OCI-M2 (cell line): ENCODE results near the gene ADAM10.
"Not testable (repeated sequence)": the region's sequence is repeated elsewhere in the genome, so short reads cannot be mapped to it uniquely, and the experiment has no call there.

Experiments
- DNase-seq: peaks from one replicate; lab custom pipeline; 2025; ENCODE audit not compliant: unreplicated experiment; lab: John Stamatoyannopoulos, UW

The ADAM10 gene, protein sequence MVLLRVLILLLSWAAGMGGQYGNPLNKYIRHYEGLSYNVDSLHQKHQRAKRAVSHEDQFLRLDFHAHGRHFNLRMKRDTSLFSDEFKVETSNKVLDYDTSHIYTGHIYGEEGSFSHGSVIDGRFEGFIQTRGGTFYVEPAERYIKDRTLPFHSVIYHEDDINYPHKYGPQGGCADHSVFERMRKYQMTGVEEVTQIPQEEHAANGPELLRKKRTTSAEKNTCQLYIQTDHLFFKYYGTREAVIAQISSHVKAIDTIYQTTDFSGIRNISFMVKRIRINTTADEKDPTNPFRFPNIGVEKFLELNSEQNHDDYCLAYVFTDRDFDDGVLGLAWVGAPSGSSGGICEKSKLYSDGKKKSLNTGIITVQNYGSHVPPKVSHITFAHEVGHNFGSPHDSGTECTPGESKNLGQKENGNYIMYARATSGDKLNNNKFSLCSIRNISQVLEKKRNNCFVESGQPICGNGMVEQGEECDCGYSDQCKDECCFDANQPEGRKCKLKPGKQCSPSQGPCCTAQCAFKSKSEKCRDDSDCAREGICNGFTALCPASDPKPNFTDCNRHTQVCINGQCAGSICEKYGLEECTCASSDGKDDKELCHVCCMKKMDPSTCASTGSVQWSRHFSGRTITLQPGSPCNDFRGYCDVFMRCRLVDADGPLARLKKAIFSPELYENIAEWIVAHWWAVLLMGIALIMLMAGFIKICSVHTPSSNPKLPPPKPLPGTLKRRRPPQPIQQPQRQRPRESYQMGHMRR

DNA sequence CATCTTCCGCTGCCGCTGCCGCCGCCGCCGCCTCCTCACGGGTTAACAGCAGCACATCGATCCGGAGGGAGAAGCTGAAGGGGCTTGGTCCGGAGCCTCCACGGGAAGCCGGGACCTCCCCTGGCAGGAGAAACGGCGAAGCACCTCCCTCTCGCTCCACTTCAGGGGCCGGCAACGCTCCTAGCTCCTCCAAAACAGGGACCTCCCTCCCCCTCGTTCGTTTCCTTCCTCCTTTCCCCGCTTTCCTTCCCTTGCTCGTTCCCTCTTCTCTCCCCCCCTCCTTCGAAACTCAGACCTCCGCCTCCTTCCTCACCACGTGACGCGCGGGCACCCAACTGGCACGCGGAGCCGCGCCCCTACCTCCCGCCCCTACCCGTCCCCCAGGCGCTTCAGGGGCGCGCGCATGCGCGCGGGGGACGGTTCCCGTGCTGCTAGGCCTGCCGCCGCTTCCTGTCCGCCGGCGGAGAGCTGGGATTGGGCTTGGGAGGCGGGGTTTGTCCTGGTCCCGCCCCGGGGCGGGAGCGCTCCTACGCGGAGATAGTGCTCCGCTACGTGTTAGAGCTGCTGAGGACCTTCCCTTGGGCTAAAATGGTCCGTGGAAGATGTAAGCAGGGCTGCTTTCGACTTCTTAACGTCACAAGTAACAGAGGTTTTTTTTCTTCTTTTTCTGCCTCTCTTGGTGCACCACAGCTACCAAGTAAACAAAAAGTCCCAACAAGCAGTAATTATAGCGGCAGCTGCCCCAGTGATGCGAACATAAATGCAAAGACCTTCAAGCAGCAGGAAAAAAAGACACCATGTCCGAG lies at the start of gene ADAM10:
ADAM10 (minus strand) TSS at position 176 of the 806 bp plus-strand sequence; CDS start at position 3, 173 bp downstream.
- peak; percentile 39 for DNase-seq

DNA sequence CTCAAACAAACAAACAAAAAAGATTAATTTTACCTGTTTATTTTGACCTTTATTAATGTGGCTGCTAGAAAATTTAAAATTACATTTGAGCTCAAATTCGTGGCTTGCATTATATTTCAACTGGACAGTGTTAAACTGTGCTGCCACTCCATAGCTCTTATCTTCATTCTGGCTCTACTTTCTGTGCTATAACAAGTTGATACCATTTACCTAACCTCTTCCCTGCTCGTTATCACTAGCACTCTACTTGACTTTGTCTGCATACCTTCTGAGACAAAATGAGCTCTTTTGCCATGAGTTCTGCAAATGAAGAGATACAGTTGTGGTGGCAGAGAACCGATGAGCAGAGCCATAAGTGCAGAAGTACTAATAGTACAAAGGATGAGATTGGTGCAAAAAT lies 48.0 kb upstream of the ADAM10 start:
- no peak for DNase-seq

DNA sequence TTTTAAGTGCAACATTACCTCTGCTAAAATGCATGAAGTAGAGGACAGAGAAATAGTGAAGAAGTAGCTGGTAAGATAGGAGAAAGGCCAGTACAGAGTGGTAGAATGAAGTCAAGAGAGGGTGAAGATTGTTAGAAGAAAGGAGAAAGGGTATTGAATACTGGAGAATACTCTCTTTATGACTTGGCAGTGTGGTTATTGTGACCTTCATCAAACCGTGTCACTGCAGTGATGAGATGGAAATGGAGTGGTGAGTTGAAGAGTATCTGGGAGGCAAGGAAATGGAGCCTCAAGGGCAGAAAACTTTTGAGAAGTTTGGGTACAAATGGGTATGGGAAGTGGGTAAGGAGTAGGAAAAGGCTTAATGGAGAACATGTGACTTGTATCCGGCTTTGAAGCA lies 46.3 kb upstream of the ADAM10 start:
- no peak for DNase-seq

- DNase-seq: no peak
Observed at GRCh38 chr15:58793862-58794261, 44.4 kb upstream of the ADAM10 start.

GRCh38 chr15:58788056-58788710 lies 38.7 kb upstream of the ADAM10 start:
- DNase-seq: no peak

- no peak for DNase-seq
Observed at GRCh38 chr15:58785355-58785754, 35.8 kb upstream of the ADAM10 start.

DNA sequence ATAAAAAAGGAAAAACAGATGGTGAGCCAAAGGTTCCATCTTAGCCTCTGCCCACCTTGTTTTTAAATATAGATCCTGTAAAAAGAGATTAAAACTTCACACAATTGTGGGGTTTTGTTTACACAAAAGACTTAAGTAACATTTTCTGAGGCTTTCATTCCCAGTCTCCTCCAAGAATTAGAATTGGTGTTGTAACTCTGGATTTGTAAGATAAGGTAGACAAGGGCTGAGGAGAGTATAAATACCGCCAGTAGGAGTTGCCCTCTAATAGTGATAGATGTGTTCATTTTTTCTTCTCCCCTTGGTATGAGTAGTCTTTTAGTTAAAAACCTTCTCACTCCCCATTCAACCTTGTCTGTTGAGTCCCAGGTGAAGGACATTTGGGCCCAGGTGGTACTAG lies 30.0 kb upstream of the ADAM10 start:
- DNase-seq: no peak

GRCh38 chr15:58777107-58777506 lies 27.6 kb upstream of the ADAM10 start:
- no peak for DNase-seq

DNA sequence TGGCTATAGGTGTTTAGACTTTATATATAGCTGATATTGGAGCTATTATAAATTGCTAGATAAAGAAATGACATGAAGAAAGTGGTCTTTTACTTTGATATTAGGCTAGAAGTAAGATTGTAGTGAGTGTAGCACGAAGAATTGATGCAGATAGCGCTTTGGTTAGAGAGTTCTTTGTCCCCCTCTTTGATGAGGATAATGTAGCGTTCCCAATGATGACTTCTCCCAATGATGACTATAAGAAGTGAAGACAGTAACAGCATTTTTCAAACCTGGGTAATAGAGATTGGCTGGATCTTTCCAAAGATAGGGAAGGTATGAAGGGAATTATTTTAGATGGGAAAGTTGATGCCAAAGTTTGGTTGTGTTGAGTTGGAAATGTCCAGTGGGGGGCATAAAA lies 25.9 kb upstream of the ADAM10 start:
- no peak for DNase-seq

GRCh38 chr15:58773024-58773423 lies 23.5 kb upstream of the ADAM10 start:
- DNase-seq: no peak

DNA sequence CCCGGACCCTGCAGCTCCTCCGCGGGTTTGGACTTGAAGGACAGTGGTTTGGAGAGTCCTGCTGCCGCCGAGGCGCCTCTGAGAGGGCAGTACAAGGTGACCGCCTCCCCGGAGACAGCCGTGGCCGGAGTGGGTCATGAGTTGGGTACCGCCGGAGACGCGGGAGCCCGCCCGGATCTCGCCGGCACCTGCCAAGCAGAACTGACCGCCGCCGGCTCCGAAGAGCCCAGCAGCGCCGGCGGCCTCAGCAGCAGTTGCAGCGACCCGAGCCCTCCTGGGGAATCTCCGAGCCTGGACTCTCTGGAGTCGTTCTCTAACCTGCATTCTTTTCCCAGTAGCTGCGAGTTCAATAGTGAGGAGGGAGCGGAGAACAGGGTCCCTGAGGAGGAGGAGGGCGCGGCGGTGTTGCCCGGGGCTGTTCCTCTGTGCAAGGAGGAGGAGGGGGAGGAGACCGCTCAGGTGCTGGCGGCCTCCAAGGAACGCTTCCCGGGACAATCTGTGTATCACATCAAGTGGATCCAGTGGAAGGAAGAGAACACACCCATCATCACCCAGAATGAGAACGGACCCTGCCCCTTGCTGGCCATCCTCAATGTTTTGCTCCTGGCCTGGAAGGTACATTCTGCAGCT lies 22.2 kb upstream of the ADAM10 start:
- no peak for DNase-seq

DNA sequence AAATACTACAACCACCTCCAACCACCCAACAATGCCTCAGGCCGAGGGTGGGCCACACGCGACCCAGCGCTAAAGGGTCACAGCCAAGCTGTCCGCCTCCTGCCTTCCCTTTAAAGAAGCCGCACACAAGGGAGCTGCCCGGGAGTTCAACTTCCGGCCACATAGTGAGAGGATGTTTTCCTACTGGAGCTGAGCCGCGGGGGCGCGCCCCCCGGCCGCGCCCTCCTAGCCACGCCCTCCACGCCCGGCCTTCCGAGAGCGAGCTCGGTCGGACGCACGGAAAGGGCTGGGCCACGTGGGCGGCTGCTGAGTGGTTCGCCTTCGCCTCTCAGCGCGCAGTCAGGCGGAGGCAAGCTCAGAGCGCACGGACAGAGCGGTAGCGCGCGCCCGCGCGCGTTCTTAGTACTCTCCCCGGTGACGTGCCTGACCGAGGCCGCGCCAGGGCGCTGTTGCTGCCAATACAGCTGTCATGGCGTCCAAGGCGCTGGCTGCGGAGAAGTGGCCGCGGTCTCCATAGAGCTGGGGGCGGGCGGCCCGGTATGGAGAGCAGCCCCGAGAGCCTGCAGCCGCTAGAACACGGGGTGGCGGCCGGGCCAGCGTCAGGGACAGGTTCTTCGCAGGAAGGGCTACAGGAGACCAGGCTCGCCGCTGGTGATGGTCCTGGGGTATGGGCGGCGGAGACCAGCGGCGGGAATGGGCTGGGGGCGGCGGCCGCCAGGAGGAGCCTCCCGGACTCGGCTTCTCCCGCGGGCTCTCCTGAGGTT lies 21.5 kb upstream of the ADAM10 start, which contains the start of gene MINDY2:
MINDY2 (plus strand) TSS at position 446 of the 764 bp plus-strand sequence; CDS start at position 540, 94 bp downstream.
- DNase-seq: peak; percentile 42

GRCh38 chr15:58770519-58770856 lies 21.0 kb upstream of the ADAM10 start:
- no peak for DNase-seq

- DNase-seq: not testable (repeated sequence)
Observed at GRCh38 chr15:58768601-58769004, 19.1 kb upstream of the ADAM10 start.

- DNase-seq: no peak
Observed at GRCh38 chr15:58766290-58766689, 16.8 kb upstream of the ADAM10 start.

DNA sequence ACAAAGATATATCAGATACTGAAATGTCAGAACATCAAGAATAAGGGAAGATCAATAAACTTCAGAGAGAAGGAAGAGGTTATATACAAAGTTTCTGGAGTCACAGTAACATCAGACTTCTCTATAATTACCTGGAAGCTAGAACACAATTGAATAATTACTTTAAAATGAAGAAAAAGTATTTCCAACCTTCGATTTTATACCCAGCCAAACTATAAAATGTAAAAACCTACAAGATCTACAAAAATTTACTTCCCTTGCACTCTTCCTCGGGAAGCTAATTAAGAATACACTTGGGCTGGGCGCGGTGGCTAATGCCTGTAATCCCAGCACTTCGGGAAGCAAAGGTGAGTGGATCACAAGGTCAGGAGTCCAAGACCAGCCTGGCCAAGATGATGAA lies 15.0 kb upstream of the ADAM10 start:
- no peak for DNase-seq

- no peak for DNase-seq
Observed at GRCh38 chr15:58762731-58763130, 13.2 kb upstream of the ADAM10 start.

DNA sequence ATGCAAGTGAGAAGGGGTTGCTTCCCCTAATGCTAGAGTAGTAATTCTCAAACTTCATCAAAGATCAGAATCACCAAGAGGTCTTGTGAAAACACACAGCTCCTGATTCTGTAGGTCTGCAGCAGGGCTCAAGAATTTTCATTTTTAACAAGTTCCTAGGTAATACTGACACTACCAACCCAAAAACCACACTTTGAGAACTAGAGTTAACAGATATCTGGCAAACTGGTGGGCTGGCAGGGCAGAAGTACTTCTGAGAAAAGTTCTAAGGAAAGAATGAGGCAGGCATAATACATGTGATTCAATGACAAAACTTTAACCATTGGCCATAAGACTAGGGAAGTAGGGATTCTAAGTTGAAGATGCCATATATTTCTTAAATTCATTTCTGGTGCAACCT lies 12.8 kb upstream of the ADAM10 start:
- DNase-seq: no peak

DNA sequence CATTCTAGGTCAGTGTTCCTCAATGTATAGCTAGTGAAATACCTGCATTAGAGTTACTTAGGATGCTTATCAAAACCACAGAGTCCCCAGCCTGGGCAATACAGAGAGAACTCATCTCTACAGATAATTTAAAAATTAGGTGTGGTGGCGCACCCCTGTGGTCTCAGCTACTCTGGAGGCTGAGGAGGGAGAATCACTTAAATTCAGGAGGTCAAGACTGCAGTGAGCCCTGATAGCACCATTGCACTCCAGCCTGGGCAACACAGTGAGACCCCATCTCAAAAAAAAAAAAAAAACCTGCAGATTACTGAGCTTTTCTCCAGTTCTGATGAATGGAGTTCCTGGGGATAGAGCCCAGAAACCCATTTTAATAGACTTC lies 11.5 kb upstream of the ADAM10 start:
- no peak for DNase-seq
